HG03135 (cell line): Measurements from ENCODE around the gene MICAL3.
A peak's percentile ranks its signal among the peaks of the same experiment; 100 is the strongest.
"Not testable (repeated sequence)": the region's sequence is repeated elsewhere in the genome, so short reads cannot be mapped to it uniquely, and the experiment has no call there.

Source experiments
- ATAC-seq: cut with Tn5 transposase; IDR thresholded peaks from one replicate; pipeline ENCODE4 v1.9.1; 2021; ENCODE audit warnings: mild to moderate bottlenecking, moderate library complexity; ENCODE audit not compliant: unreplicated experiment

MICAL3 gene

GRCh38 chr22:17773606-17774205 is 250.7 kb downstream of the MICAL3 start:
- peak; percentile 26 for ATAC-seq

DNA sequence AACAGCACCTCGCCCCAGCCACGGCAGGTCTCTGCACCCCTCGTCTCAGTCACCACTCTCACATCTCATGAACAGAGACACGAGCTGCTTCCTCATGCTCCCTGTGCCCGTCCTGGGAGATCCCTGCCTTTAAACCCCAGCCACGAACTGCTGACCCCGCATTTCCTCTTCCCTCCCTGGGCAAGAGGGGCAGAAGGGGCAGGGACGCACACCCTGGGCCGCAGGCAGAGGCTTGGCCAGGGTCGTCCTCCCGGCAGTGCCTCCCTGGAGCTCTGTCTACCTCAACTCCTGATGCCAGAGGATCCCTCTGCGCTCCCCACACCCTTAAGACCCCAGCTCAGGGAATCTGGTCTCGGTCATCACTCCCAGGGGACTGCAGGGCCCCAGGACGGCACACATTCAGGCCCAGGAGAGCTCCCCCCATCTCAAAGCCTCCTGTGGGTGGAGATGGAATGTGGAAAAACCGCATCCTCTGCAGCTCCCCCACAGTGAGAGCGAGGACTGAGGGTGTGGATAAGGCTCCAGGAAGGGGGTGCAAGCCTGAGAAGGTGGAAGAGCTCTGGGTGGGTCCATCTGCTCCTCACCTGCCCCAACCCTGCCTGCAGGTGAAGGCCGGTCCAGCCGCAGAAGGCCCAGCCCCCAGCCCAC is 251.3 kb downstream of the MICAL3 start:
- no peak for ATAC-seq

GRCh38 chr22:17772249-17772957 is 252.0 kb downstream of the MICAL3 start:
- no peak for ATAC-seq

GRCh38 chr22:17770180-17771077 is 253.9 kb downstream of the MICAL3 start:
- no peak for ATAC-seq

- no peak for ATAC-seq
These were observed 254.7 kb downstream of the MICAL3 start for GRCh38 chr22:17769716-17770082.

GRCh38 chr22:17769013-17769715 is 255.2 kb downstream of the MICAL3 start:
- no peak for ATAC-seq

DNA sequence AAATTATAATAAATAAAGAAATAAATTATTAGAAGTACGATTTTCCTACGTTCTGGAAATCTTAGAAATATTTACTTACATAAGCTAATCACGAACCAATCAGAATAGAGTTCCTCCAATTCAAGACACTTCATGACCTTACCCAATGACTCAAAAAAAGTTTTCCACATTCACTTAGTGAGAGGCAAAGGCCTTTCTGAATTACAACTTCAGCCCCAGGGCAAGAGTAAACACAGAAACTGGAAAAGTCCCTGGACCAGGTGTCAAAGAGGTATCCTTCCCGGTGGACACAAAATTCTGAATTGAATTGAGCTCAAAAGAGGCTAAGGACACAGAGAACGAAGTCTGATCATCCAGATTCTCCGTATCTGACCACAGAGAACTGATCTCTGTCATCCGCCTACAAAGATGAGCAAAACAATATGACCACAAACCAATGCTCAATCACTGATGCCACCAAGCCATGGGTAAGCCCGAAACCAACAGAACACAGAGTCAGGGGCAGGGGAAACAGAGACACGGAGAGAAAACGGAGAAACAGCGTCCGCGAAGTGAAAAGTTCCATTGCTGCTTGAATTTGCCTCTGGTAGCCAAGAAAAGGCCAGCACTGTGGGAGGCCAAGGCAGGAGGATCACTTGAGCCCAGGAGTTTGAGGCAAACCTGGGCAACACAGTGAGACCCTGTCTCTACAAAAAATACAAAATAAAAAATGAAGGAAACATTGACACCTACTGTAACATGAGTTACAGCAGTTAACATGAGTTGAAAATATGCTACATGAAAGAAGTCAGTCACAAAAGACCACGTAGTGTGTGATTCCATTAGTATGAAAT is 256.9 kb downstream of the MICAL3 start:
- ATAC-seq, result no peak

DNA sequence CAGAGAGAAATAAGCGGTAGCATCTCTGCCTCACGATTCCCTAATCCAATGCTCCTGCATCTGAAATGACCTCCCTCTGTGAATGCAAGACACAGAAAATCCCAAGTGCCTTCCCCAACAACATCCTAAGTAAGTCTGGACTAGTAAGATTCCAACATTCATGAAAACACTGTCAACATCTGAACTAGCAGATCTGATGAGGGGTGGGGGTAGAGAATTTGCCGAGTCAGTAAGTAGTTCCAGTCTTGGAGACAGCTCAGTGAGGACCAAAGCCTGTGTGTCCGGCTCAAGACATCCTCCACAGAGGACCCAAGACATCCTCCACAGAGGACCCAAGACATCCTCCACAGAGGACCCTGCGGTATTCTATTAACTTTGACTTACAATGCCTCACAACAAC is 259.5 kb downstream of the MICAL3 start:
- ATAC-seq, result not testable (repeated sequence)

DNA sequence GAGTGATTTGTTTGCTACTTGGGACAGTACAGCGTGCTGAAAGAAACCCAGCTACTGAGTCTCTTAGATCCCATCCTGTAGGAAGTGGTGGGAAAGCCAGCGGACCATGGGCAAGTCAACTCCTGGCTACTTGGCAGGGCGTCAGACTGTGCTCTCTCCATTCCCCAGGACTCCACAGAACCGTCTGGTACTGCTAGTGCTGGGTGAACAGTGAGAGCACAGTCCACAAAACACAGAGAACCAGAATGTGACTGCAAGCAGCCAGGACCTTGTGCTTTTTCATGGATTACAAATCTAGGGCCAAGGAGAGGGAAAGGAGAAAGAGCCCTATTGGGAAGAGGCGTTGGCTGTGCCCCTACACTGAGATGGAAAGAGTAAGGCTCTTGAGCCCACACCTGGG is 260.3 kb downstream of the MICAL3 start:
- ATAC-seq, result no peak

GRCh38 chr22:17763442-17763841 is 260.9 kb downstream of the MICAL3 start:
- not testable (repeated sequence) for ATAC-seq

DNA sequence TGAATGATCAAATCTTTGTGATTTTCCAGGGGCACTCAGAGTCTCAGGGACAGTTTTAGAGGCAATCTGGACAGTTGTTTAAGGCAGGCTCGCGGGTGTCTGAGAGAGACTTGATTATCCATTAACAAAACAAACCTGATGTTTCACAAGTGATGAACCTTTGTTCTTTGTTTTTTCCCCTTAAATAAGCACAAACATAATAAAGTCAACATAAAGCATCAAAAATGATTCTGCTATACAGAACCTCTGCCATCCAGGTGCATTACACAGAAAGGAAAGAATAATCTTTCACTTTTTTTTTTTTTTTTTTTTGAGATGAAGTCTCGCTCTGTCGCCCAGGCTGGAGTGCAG is 263.2 kb downstream of the MICAL3 start:
- no peak for ATAC-seq

- ATAC-seq, result no peak
These were observed 270.0 kb downstream of the MICAL3 start for GRCh38 chr22:17754233-17754925.

- ATAC-seq, result no peak
These were observed 270.9 kb downstream of the MICAL3 start for GRCh38 chr22:17753401-17753989.

GRCh38 chr22:17751596-17751995 is 272.8 kb downstream of the MICAL3 start:
- ATAC-seq, result no peak

DNA sequence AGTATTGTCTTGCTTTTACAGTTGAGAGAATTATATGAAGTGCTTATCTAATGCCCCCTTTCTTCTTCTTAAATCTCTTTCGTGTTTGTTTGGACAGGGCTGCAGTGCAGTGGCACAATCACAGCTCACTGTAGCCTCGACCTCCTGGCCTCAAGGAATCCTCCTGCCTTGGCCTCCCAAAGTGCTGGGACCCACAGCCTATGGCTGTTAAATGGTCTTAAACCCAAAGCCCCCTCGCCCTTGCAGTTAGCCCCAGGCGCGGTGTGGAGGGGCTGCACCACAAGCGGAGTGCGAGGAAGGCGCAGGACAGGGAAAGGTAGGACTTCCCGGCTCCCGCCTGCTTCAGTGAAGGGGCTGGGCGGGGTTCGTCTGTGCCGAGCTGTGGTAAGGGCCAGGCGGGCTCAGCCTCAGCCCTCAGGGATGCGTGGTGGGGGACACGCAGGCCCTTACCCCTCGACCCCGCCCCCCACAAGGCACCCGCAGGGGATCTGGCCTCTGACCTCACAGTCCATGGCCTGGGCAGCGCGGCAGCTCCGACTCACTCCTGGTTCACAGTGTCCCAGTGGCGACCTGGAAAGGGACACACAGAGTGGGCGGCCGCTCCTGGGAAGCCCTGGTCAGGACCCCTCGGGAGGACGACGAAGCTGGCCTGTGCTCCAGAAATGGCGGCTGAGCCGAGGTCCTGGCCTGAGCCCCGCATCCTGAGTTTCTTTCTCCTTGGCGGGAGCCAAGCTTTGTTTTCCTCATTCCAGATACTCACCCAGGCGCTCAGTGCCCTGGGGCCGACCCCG is 274.6 kb downstream of the MICAL3 start:
- ATAC-seq, result no peak

DNA sequence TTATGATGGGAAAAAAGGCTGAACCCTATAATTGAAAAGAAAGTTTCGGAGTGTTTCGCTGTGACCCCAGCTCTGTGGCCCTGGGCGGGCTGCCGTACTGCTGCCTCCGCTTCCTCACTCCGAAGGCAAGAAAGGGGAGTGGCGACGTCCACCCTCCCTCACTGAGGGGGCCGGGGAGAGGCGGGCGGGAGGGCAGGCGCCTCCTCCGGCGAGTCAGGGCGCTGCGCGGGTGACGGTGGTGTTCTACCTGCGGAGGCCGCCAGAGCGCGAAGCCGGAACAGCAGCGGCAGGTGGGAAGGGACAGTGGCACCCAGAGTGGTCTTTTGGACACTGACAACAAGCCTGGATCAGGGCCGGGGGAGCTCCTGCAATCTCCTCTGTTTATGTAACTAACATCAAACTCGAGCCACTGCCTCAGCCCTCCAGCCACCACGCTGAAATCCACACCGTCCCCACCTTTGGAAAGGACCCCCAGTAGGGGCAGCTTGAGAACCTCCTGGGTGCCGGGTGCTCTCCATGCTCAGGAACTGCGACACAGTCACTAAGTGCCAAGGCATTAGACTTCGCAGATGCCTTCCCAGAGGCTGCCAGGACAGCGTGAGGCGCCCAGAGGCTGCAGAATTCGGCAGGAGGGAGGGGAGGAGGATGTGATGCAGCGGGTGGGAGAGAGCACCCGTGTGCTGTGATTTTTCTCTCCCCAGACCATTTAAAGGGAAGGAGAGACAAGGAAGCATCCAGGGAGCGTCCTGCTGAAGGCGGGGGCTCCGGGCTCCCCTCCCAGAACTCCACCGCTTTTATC is 275.6 kb downstream of the MICAL3 start:
- no peak for ATAC-seq

DNA sequence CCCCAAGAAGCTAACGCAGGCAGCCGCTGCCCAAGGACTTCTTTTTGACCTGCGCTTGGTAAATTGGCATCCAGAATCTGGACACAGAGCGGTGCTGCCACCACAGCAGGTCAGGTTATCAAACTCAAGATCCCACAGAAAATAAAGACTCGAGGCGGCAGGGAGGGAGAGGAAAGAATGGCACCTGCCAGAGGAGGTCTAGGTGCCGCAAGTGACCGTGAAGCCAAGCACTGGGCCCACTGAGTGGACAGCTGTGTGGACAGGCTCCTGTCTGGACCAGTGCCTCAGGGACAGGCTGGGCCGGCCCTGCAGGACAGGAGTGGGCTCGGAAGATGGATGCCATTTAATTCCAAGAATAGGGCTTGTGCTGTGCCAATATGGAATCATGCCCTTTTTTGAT is 277.4 kb downstream of the MICAL3 start:
- no peak for ATAC-seq
